ENCODE data around the gene LMOD1.

GRCh38 chr1:201880928-201881571, 65.3 kb downstream of the LMOD1 start:
- TF ChIP-seq CTCF (IDR thresholded peaks at IDR 0.05) (no peak), POLR2A (IDR thresholded peaks at IDR 0.05) (no peak), POLR2AphosphoS5 (IDR thresholded peaks at IDR 0.05) (no peak)
